Astrocyte (in vitro differentiated cells and primary cell): Measurements from ENCODE around the gene SLC8B1.

Source experiments
- EZH2 ChIP-seq: IDR thresholded peaks from 2 replicates; pipeline ENCODE4 v1.6.1; 2012; ENCODE audit warnings: mild to moderate bottlenecking, low read length, inconsistent platforms; ENCODE audit not compliant: insufficient read depth
- TF ChIP-seq, protein P1 (sequence below): IDR thresholded peaks from 2 replicates; pipeline ENCODE4 v1.5.1; 2011; ENCODE audit warnings: low read depth, mild to moderate bottlenecking, inconsistent platforms, low read length, moderate library complexity; ENCODE audit not compliant: insufficient read depth

DNA sequence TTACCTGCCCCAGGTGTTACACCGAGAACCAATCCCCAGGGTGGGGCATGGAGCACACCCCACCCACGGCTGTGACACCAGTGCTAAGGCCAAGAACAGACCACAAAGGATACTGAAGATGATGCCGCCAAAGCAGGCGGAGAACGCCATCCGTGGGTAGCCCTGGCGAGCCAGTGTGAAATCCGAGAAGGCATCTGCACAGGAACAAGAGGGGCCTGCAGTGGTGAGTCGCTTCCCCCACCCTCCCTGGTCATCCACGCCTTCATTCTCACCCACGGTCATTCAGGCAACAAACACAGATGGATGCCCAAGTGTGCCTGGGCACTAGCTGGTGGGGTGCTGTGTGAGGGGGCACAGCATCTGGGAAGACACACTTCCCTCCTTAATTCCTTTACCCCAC lies 28.5 kb downstream of the SLC8B1 start:
- TF ChIP-seq, protein P1, sequence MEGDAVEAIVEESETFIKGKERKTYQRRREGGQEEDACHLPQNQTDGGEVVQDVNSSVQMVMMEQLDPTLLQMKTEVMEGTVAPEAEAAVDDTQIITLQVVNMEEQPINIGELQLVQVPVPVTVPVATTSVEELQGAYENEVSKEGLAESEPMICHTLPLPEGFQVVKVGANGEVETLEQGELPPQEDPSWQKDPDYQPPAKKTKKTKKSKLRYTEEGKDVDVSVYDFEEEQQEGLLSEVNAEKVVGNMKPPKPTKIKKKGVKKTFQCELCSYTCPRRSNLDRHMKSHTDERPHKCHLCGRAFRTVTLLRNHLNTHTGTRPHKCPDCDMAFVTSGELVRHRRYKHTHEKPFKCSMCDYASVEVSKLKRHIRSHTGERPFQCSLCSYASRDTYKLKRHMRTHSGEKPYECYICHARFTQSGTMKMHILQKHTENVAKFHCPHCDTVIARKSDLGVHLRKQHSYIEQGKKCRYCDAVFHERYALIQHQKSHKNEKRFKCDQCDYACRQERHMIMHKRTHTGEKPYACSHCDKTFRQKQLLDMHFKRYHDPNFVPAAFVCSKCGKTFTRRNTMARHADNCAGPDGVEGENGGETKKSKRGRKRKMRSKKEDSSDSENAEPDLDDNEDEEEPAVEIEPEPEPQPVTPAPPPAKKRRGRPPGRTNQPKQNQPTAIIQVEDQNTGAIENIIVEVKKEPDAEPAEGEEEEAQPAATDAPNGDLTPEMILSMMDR = no peak
- no peak for TF ChIP-seq EZH2
